ENCODE data around the gene TULP1.

Gene TULP1

DNA sequence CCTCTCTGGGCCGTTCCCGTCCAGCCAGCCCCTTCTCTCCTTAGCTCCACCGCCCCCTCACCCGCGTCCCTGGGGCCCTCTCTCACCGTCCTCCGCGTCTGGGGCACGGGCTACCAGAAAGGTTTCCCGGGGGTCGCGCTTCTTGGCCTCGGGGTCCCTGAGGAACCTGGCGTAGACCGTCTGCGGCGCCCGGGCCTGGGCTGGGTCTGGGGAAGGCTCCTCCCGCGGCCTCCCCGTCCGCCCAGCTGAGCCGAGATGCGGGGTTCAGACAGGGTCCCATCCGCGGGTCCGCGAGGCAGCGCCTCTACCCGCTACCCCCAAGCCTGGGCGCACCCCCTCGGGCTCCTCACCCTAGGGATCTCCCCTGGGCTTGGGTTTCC, 1.1 kb downstream of the TULP1 start:
- H2AFZ ChIP-seq (ENCODE audit: low read length): no peak overlapping the region
- H3K79me2 ChIP-seq (ENCODE audit: insufficient read depth, low read length): no peaks in the 10 kb centered on the region
- H3F3A ChIP-seq (ENCODE audit: low read depth): no peaks in the 10 kb centered on the region
- no peak overlapping the region for H3K4me2 ChIP-seq (ENCODE audit: low read depth, low read length, poor library complexity, severe bottlenecking)
- H4K20me1 ChIP-seq (ENCODE audit: insufficient read depth, low read length, poor library complexity, severe bottlenecking): no peaks in the 10 kb centered on the region
- H3K9me3 ChIP-seq (ENCODE audit: insufficient read depth, low read depth, low read length): no peaks in the 10 kb centered on the region
- H3K9me2 ChIP-seq (replicated peaks; ENCODE audit: low read depth, low read length): no peaks in the 10 kb centered on the region
- H3K9ac ChIP-seq (ENCODE audit: low read depth, low read length, poor library complexity, severe bottlenecking): no peak overlapping the region
- H3K4me1 ChIP-seq (ENCODE audit: insufficient read depth, low read length, poor library complexity, severe bottlenecking): no peaks in the 10 kb centered on the region
- no peak for TF ChIP-seq EZH2phosphoT487 (IDR thresholded peaks at IDR 0.05; ENCODE audit: borderline replicate concordance)
- TF ChIP-seq, protein P1, sequence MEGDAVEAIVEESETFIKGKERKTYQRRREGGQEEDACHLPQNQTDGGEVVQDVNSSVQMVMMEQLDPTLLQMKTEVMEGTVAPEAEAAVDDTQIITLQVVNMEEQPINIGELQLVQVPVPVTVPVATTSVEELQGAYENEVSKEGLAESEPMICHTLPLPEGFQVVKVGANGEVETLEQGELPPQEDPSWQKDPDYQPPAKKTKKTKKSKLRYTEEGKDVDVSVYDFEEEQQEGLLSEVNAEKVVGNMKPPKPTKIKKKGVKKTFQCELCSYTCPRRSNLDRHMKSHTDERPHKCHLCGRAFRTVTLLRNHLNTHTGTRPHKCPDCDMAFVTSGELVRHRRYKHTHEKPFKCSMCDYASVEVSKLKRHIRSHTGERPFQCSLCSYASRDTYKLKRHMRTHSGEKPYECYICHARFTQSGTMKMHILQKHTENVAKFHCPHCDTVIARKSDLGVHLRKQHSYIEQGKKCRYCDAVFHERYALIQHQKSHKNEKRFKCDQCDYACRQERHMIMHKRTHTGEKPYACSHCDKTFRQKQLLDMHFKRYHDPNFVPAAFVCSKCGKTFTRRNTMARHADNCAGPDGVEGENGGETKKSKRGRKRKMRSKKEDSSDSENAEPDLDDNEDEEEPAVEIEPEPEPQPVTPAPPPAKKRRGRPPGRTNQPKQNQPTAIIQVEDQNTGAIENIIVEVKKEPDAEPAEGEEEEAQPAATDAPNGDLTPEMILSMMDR (conservative IDR thresholded peaks at IDR 0.05; ENCODE audit: low read length): no peak
- no peaks in the 10 kb centered on the region for H3K36me3 ChIP-seq (ENCODE audit: insufficient read depth, low read length)
- H3K4me3 ChIP-seq (ENCODE audit: low read length, poor library complexity, severe bottlenecking): no peak overlapping the region
- no peaks in the 10 kb centered on the region for H3K27me3 ChIP-seq (ENCODE audit: insufficient read depth, low read length, poor library complexity, severe bottlenecking)

- H3K79me2 ChIP-seq (ENCODE audit: insufficient read depth, low read length): no peaks in the 10 kb centered on the region
- TF ChIP-seq, protein P1 (conservative IDR thresholded peaks at IDR 0.05; ENCODE audit: low read length): no peak
- no peak for TF ChIP-seq EZH2phosphoT487 (IDR thresholded peaks at IDR 0.05; ENCODE audit: borderline replicate concordance)
- no peak overlapping the region for H2AFZ ChIP-seq (ENCODE audit: low read length)
- H3K9ac ChIP-seq (ENCODE audit: low read depth, low read length, poor library complexity, severe bottlenecking): no peak overlapping the region
- no peaks in the 10 kb centered on the region for H3F3A ChIP-seq (ENCODE audit: low read depth)
- no peaks in the 10 kb centered on the region for H3K4me1 ChIP-seq (ENCODE audit: insufficient read depth, low read length, poor library complexity, severe bottlenecking)
- no peaks in the 10 kb centered on the region for H3K9me2 ChIP-seq (replicated peaks; ENCODE audit: low read depth, low read length)
- no peaks in the 10 kb centered on the region for H3K9me3 ChIP-seq (ENCODE audit: insufficient read depth, low read depth, low read length)
- H3K27me3 ChIP-seq (ENCODE audit: insufficient read depth, low read length, poor library complexity, severe bottlenecking): no peaks in the 10 kb centered on the region
- no peaks in the 10 kb centered on the region for H3K36me3 ChIP-seq (ENCODE audit: insufficient read depth, low read length)
- H4K20me1 ChIP-seq (ENCODE audit: insufficient read depth, low read length, poor library complexity, severe bottlenecking): no peaks in the 10 kb centered on the region
- H3K4me2 ChIP-seq (ENCODE audit: low read depth, low read length, poor library complexity, severe bottlenecking): no peak overlapping the region
- no peak overlapping the region for H3K4me3 ChIP-seq (ENCODE audit: low read length, poor library complexity, severe bottlenecking)
These were observed 1.7 kb downstream of the TULP1 start for GRCh38 chr6:35510916-35511561.

- Histone ChIP-seq H3K4me1 (ENCODE audit: insufficient read depth, low read length, poor library complexity, severe bottlenecking) (no peaks in the 10 kb centered on the region), H2AFZ (ENCODE audit: low read length) (no peak overlapping the region), H3K79me2 (ENCODE audit: insufficient read depth, low read length) (no peaks in the 10 kb centered on the region), H3K9ac (ENCODE audit: low read depth, low read length, poor library complexity, severe bottlenecking) (no peak overlapping the region), H3K4me3 (ENCODE audit: low read length, poor library complexity, severe bottlenecking) (no peak overlapping the region), H3K9me2 (replicated peaks; ENCODE audit: low read depth, low read length) (no peaks in the 10 kb centered on the region), H3K36me3 (ENCODE audit: insufficient read depth, low read length) (no peaks in the 10 kb centered on the region), H3K27me3 (ENCODE audit: insufficient read depth, low read length, poor library complexity, severe bottlenecking) (no peaks in the 10 kb centered on the region), H3K9me3 (ENCODE audit: insufficient read depth, low read depth, low read length) (no peaks in the 10 kb centered on the region), H3F3A (ENCODE audit: low read depth) (no peaks in the 10 kb centered on the region), H4K20me1 (ENCODE audit: insufficient read depth, low read length, poor library complexity, severe bottlenecking) (no peaks in the 10 kb centered on the region), H3K4me2 (ENCODE audit: low read depth, low read length, poor library complexity, severe bottlenecking) (no peak overlapping the region)
- no peak for TF ChIP-seq EZH2phosphoT487 (IDR thresholded peaks at IDR 0.05; ENCODE audit: borderline replicate concordance)
- TF ChIP-seq, protein P1 (conservative IDR thresholded peaks at IDR 0.05; ENCODE audit: low read length): no peak
These were observed 4.2 kb downstream of the TULP1 start for GRCh38 chr6:35508542-35508941.

Measured in Loucy (cell line).